Stomach smooth muscle (tissue), 2 donors: Measurements from ENCODE around the gene PAN2.
"Not testable (repeated sequence)": the region's sequence is repeated elsewhere in the genome, so short reads cannot be mapped to it uniquely, and the experiment has no call there.

ENCODE experiments used
- H3K27ac ChIP-seq: one replicate; pipeline ENCODE4 v1.7.0; 2013; ENCODE audit warnings: mild to moderate bottlenecking, low read length, inconsistent platforms
- H3K27me3 ChIP-seq, 2 donors: one replicate each; pipeline ENCODE4 v1.7.0; 2013; ENCODE audit warnings: low read length in 2 of 2; ENCODE audit not compliant: insufficient read depth in 2 of 2, control insufficient read depth in 1 of 2
- H3K36me3 ChIP-seq, 2 donors: one replicate each; pipeline ENCODE4 v1.7.0; 2013; ENCODE audit warnings: low read length in 2 of 2; ENCODE audit not compliant: control insufficient read depth in 2 of 2, insufficient read depth in 2 of 2
- H3K4me1 ChIP-seq: one replicate; pipeline ENCODE4 v1.7.0; 2013; ENCODE audit warnings: low read length; ENCODE audit not compliant: control insufficient read depth, insufficient read depth
- H3K4me3 ChIP-seq, 2 donors: one replicate each; pipeline ENCODE4 v1.7.0; 2013; ENCODE audit warnings: low read length in 2 of 2
- H3K9ac ChIP-seq, 2 donors: one replicate each; pipeline ENCODE4 v1.7.0; 2013; ENCODE audit warnings: low read length in 2 of 2, mild to moderate bottlenecking in 1 of 2
- H3K9me3 ChIP-seq, 2 donors: one replicate each; pipeline ENCODE4 v1.7.0; 2013; ENCODE audit warnings: low read length in 2 of 2; ENCODE audit not compliant: control insufficient read depth in 2 of 2
- donor health status: healthy.
- donor health status: Pancreatic carcinoma.

The PAN2 gene

DNA sequence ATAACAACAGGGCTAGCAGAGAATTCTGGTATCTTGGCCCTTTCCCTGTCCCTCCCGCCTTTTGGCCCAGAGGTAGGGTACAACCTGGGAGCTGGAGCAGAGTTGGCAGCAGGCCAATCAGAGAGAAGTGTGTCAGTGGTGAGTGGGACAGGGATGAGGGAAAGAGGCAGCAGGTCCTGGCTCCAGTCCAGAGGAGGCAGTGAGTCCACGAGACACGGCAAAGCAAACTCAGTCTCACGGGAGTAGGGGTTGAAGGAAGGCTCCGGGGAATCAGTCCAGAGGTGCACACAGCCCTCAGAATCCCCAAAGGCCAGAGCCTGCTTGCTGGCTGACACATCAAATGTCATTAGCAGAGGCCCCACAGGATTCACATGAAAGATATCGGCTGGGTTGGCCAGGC is 7.3 kb downstream of the PAN2 start:
- H3K4me1 ChIP-seq, result no peaks in the 10 kb centered on the region
- H3K4me3 ChIP-seq, result no peak overlapping the region
- no peaks in the 10 kb centered on the region for H3K9me3 ChIP-seq
- H3K9ac ChIP-seq, result peak overlapping the region in 1 of 2 donors; percentile 13
- no peaks in the 10 kb centered on the region for H3K27me3 ChIP-seq
- peaks cover 61 to 64% of the 10 kb centered on the region in 2 donors for H3K36me3 ChIP-seq
- H3K27ac ChIP-seq, result no peak overlapping the region

DNA sequence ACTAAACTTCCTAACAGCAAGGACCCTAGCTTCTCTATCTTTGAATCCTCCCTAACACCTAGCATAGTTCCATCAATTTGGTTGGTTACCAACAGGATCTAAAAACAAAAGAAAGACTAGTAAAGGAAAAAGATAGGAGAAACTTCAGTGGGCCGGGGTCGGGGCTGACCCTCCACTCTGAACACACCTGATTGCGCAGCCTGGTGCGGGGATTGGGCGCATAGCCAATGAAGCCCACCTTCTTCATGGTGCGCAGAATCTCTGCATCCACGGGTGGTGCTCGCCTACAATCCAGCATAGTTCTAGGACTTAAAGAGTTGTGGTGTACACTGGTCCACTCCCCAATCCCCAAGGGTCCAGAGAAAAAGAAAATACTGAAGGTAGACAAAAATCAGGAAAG is 7.7 kb downstream of the PAN2 start:
- Histone ChIP-seq H3K36me3 (peaks cover 61 to 64% of the 10 kb centered on the region in 2 donors), H3K4me1 (no peaks in the 10 kb centered on the region), H3K9ac (no peak overlapping the region), H3K9me3 (no peaks in the 10 kb centered on the region), H3K4me3 (no peak overlapping the region), H3K27me3 (no peaks in the 10 kb centered on the region), H3K27ac (no peak overlapping the region)

DNA sequence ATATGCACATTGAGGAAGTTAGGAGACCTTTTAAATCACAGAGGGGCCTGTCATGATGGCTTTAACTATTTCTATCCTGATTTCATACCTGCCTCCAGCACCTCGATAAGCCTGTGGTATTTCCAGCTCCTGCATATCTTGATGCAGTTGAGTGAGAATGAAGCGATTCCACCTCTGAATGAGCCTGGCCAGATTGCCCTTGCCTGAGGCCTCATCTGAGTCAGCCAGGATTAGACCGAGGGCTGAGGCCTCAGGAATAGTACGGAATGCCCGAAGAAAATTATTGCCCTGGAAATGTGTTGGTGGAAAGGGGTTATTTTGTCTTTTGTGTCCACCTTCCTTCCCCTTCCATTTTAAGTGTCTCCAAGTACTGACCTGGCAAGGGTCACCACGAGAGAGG is 9.6 kb downstream of the PAN2 start:
- no peaks in the 10 kb centered on the region for H3K27me3 ChIP-seq
- H3K9ac ChIP-seq, result no peak overlapping the region
- H3K4me3 ChIP-seq, result no peak overlapping the region
- H3K9me3 ChIP-seq, result no peaks in the 10 kb centered on the region
- H3K27ac ChIP-seq, result no peak overlapping the region
- peaks cover 68 to 72% of the 10 kb centered on the region in 2 donors for H3K36me3 ChIP-seq
- no peaks in the 10 kb centered on the region for H3K4me1 ChIP-seq

DNA sequence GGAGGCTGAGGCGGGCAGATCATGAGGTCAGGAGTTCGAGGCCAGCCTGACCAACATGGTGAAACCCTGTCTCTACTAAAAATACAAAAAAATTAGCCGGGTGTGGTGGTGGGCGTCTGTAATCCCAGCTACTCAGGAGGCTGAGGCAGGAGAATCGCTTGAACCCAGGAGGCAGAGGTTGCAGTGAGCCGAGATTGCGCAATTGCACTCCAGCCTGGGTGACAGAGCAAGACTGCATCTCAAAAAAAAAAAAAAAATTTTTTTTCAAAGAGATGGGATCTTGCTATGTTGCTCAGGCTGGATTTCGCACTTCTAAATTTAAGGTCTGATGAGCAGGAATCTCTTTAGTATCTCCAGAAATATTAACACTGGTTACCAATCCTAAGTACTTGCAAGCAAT is 12.2 kb downstream of the PAN2 start:
- H3K36me3 ChIP-seq, result peaks cover 54 to 58% of the 10 kb centered on the region in 2 donors
- not testable (repeated sequence) for H3K4me3 ChIP-seq, H3K27me3 ChIP-seq, H3K4me1 ChIP-seq, H3K27ac ChIP-seq, H3K9ac ChIP-seq, H3K9me3 ChIP-seq

DNA sequence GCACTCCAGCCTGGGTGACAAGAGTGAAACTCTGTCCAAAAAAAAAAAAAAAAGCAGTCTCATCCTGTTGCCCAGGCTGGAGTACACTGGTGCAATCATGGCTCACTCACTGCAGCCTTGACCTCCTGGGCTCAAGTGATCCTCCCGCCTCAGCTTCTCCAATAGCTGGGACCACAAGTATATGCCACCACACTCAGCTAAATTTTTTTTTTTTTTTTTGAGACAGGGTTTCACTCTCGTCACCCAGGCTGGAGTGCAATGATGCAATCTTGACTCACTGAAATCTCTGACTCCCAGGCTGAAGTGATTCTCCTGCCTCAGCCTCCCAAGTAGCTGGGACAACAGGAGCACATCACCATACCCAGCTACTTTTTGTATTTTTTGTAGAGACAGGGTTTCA is 12.8 kb downstream of the PAN2 start:
- Histone ChIP-seq H3K4me3 (no peak overlapping the region), H3K27me3 (no peaks in the 10 kb centered on the region), H3K27ac (no peak overlapping the region), H3K9me3 (no peaks in the 10 kb centered on the region), H3K4me1 (peaks cover under 1% of the 10 kb centered on the region), H3K36me3 (peaks cover 49 to 52% of the 10 kb centered on the region in 2 donors), H3K9ac (no peak overlapping the region)

DNA sequence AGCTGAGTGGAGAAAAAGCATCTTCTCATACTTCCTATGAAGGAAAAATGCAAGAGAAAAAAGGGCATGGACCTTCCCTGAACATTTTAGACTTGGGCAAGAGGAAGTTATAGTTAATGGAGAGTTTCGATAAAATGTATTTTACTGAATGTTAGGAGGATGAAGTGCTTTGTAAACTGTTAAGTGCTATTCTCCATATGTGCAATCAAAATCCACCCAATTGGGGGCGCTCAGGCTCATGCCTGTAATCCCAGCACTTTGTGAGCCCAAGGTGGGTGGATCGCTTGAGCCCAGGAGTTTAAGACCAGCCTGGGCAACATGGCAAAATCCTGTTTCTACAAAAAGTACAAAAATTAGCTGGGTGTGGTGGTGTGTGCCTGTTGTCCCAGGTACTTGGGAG is 16.1 kb downstream of the PAN2 start:
- no peaks in the 10 kb centered on the region for H3K9me3 ChIP-seq
- peaks cover 20 to 21% of the 10 kb centered on the region in 2 donors for H3K36me3 ChIP-seq
- no peak overlapping the region for H3K4me3 ChIP-seq
- H3K27ac ChIP-seq, result no peak overlapping the region
- H3K4me1 ChIP-seq, result peaks cover 17% of the 10 kb centered on the region
- no peak overlapping the region for H3K9ac ChIP-seq
- H3K27me3 ChIP-seq, result no peaks in the 10 kb centered on the region

DNA sequence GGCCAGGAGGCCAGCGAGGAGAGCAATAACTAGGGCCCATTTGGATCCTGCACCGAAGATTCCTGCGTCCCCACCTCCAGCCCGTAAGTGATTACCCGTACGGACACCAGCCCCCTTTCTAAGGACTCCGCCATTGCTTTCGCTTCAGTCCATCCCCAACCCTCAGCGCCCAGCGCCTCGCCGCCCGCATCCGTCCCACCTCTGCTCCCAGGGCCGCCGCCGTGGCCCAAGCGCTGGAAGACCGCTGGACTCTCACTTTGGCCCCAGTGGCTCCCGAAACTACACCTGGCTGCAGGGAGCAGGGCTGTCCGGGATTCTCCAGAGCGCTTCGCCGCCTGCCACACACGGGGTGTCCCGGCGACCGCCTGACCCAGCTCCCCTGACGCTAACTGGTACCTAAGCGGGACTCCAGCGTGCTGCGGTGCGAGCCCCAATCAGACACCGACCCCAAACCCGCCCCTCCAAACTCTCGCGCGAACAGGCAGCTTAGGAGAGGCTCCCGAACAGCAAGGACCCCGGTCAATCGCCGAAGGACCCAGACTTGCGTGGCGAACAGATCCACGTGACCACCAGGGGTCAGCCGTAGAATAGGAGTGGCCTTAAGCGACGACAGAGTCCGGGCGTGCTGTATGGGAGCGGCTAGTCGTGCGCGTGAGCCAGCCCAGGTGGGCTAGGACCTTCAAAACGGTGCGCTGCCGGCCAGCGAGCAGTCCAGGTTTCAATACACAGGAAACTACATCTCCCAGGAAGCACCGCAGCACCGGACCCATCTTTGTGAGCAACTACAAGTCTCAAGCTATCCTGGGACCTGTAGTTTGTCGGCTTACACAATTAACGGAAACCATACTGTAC is 18.0 kb downstream of the PAN2 start, which contains the start of gene CNPY2:
Gene CNPY2, minus strand, starts transcription at position 367 of the 852 bp plus-strand sequence. CDS start 771 bp downstream, outside the sequence.
- Histone ChIP-seq H3K9ac (peak within 1 kb of the TSS; percentile 96 to 99), H3K36me3 (peaks cover 16% of the 10 kb centered on the region in 2 donors), H3K4me3 (peak within 1 kb of the TSS; percentile 93 to 99), H3K27me3 (no peaks in the 10 kb centered on the region), H3K4me1 (peaks cover 17% of the 10 kb centered on the region), H3K9me3 (no peaks in the 10 kb centered on the region), H3K27ac (peak within 1 kb of the TSS; percentile 98)

DNA sequence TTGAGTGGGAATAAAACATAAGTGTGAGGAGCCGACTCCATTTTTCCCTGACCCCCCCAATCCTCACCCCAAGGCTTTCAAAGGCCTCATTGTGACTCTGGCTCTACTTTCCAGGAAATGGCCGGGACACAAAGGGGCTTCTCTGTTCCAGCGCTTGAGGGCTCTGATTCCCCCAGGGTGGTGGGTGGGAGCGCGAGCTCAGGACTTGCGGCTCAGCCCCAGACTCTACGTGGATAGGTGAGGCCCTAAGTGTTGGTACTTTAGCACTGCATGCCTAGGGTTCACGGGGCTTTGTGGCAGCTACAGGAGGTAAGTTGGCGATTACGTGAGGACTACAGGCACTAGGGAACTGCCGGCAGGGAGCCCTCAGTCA is 18.6 kb downstream of the PAN2 start:
- H3K27me3 ChIP-seq, result no peaks in the 10 kb centered on the region
- H3K9ac ChIP-seq, result peak overlapping the region; percentile 96 to 99
- H3K27ac ChIP-seq, result peak overlapping the region; percentile 98
- no peaks in the 10 kb centered on the region for H3K9me3 ChIP-seq
- peaks cover 17% of the 10 kb centered on the region for H3K4me1 ChIP-seq
- H3K4me3 ChIP-seq, result peak overlapping the region; percentile 93 to 99
- H3K36me3 ChIP-seq, result peaks cover 21% of the 10 kb centered on the region in 2 donors

DNA sequence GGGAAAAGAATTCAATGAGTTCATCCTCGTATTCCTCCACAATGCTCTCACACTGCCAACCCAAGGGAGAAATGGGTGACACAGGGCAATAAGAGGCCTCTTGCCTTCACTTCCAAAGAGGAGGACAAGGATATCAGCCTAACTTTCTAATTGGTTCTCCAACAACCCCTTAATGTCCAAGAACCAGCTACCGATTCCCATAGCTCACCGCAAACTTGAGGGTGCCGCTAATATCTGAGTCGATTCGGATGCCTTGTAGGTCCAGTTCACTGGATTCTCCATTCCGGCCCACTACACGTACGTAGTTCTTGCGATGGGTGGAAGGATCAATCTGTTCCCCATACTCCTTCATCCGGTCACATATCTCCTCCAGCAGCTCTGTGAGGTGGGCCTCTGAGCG is 22.8 kb downstream of the PAN2 start:
- H3K36me3 ChIP-seq, result peaks cover 8 to 23% of the 10 kb centered on the region in 2 donors
- no peaks in the 10 kb centered on the region for H3K27me3 ChIP-seq
- H3K9me3 ChIP-seq, result no peaks in the 10 kb centered on the region
- peaks cover 17% of the 10 kb centered on the region for H3K4me1 ChIP-seq
- H3K27ac ChIP-seq, result no peak overlapping the region
- H3K4me3 ChIP-seq, result no peak overlapping the region
- H3K9ac ChIP-seq, result no peak overlapping the region

DNA sequence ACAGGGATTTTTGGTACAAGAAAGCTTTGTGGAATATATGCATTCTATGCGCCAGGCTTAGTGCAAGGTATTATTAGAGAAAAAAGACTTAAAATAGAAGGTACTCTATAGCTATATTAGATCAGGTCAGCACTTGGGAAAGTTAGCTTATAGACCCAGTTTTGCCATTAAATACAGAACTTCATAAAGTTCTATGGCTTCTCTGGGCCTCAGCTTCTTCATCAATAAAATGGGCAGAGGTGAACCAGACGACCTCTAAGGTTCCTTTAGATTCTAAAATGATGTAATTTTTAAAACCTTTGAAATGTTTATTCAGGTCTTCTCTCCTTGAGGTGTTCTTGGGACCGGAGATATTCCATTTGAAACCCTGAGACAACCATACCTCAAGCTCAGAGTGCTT is 25.1 kb downstream of the PAN2 start:
- H3K4me3 ChIP-seq, result no peak overlapping the region

More for the DNA sequence above, 25.1 kb downstream of the PAN2 start:
- peaks cover 6 to 26% of the 10 kb centered on the region in 2 donors for H3K36me3 ChIP-seq
- no peaks in the 10 kb centered on the region for H3K9me3 ChIP-seq
- no peaks in the 10 kb centered on the region for H3K27me3 ChIP-seq
- no peak overlapping the region for H3K27ac ChIP-seq
- no peaks in the 10 kb centered on the region for H3K4me1 ChIP-seq
- no peak overlapping the region for H3K9ac ChIP-seq
